NCI-H345 (cell line): ENCODE data around the gene SYNDIG1.

ENCODE experiments used
- DNase-seq: peaks from one replicate; lab custom pipeline; 2025; lab: John Stamatoyannopoulos, UW

The SYNDIG1 gene

GRCh38 chr20:24528583-24529368 is 59.3 kb downstream of the SYNDIG1 start:
- DNase-seq = no peak

- DNase-seq = no peak
Observed at GRCh38 chr20:24529369-24529719, 59.9 kb downstream of the SYNDIG1 start.

- DNase-seq = no peak
Observed at GRCh38 chr20:24530131-24530680, 60.8 kb downstream of the SYNDIG1 start.

DNA sequence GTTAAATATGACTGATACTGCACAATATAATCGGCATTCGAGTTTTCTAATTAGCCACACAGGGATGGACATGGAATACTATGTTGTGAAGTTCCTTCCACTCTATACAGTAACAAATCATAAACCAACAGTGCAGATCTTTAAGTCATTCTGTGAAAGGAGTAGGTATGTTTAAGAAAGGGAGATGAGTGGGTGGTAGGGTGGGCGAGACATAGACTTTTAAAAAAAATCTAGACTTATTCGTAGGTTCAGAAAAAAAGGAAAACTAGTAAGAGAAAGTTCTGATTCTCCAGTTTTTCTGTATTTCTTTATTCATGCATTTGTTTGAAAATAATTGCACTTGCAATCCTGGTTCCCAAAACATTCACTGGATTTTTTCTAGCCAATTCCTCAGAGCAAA is 61.8 kb downstream of the SYNDIG1 start:
- no peak for DNase-seq

DNA sequence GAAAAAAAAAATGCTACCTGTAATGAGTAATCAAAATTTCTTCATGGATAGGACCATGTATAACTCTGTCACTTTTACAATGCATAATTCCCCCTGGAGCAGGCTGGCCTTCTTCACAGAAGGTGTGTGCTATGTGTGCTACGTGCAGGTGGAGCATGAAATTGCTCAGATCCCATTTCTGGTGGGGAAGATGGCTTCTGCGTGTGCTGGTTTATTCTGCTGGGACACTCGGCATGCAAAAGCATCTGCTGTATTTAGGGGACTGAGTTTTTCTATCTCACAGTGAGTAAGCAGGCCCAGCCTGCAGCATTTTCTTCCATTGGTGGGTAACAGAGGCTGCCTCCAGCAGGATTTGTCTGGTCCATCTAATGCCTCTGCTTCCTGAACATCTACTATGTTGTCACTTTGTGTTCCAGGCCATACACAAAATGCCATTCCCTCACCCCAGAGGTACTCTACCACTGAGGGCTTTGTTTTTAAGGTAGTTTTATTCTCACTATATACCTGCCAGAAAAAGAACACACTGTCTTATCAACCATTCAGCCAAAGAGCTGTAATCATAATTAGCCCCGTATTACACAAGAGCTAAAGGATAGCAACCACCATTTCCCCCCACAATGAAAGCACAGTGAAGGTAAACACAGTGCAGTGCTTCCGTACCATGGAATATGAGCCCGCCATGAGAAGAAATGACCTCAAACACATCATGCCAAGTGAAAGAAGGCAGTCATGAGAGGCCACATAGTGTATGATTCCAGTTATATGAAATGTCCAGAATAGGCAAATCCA is 62.4 kb downstream of the SYNDIG1 start:
- no peak for DNase-seq

DNA sequence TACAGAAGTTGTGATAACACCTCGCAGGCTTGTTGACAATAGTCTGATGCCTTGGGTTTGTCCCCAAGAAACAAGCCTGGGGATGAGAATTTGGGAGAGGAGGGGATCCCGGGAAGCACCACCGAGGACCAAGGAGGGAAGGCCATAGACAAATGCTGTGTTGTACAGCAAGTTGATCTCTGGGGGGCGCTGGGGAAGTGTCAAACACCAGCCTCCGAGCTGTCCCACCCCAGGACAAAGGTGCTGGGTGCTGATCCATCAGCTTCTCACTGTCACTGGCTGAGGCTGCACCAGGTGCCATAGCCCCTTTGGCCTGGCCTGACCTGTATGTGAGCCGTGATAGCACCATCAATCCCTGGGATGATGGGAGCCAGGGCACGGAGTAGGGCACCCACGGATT is 64.0 kb downstream of the SYNDIG1 start:
- DNase-seq = no peak

DNA sequence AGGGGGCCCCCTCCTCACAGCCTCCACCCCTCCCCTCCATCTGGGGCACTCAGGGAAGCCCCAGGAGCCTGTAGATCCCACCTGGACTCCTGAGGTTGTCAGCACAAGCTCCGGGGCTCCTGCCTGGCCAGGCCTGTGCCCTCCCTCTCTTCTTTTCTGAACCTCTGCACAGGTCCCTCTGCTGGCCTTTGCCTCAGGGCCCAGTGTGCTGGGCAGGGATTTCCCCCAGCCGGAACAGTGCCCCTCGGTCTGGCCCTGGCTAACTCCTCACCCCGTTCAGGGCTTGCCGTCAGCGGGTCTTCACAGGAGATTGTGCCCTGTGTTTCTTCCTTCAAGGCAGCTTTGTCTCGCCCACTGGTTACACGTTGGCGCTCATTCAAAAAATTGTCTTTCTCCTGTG is 64.9 kb downstream of the SYNDIG1 start:
- no peak for DNase-seq

GRCh38 chr20:24535941-24536730 is 66.7 kb downstream of the SYNDIG1 start:
- DNase-seq = no peak

DNA sequence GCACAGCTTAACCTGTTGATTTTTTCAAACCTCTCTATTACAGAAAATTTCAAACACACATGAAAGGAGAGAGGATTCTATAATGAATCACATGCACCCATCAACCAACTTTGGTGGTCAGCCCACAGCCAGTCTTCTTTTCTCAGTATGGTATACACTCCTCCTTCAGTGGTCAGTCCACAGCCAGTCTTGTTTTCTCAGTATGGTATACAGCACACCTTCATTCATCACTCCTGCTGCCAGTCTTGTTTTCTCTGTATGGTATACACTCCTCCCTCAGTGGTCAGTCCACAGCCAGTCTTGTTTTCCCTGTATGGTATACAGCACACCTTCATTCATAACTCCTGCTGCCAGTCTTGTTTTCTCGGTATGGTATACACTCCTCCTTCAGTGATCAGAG is 67.8 kb downstream of the SYNDIG1 start:
- DNase-seq = no peak

DNA sequence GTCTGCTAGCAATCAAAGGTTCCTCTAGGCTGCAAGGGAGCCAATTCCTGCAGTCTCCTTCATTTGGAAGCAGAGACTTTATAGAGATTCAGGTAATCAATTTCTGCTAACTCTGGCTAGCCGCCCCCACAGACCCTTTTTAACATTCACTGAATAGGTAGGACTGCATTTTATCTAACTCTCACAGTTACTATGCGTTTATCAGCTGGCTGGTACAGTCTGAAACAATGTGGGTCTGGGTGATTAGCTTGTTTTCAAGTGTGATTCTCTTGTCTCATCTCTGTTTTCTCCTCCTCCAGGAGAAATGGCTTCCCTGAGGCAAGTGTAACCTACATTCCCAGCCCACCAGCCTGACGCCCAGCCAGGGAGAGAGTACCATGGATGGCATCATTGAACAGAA is 73.3 kb downstream of the SYNDIG1 start:
- DNase-seq = no peak

- DNase-seq = no peak
Observed at GRCh38 chr20:24543168-24543567, 73.7 kb downstream of the SYNDIG1 start.

GRCh38 chr20:24543741-24544140 is 74.3 kb downstream of the SYNDIG1 start:
- DNase-seq = no peak

DNA sequence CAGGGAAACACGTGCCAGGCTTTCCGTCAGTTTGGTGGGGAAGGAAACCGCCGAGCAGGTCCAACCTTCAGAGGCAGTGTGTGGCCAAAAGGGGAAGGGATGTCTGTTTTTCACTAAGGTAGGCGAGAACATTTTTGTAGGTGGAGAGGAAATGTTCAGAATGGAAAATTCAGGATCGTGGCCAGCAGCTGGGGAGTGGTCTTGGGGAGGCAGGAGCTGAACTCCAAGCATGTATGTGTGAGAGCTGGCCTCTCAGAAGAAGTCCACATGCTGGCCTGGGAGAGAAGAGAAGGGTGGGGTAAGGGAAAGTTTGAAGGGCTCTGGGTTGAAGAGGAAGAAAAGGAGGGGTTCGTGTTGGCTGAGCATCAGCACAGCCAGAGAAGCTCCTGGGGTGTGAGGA is 74.9 kb downstream of the SYNDIG1 start:
- no peak for DNase-seq

- DNase-seq = no peak
Observed at GRCh38 chr20:24545168-24545567, 75.7 kb downstream of the SYNDIG1 start.

GRCh38 chr20:24546232-24546892 is 76.9 kb downstream of the SYNDIG1 start:
- no peak for DNase-seq

DNA sequence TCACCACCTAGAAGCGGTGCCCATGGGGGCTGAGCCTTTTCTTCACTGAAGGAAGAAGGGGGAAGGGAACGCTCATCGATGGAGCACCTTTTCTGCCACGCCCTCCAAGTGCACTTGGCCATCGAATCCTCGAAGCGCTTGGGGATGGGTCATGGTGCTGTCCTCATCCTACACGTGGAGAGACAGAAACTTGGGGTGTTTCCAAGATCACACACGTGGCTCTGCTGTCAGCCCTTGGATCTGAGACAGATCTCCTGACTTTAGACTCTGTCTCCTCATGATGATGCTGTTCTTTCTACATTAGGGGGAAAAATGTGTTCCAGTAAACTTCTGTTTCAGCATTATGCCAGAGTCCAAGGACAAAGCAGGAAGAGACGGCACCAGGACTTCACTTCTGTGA is 78.5 kb downstream of the SYNDIG1 start:
- no peak for DNase-seq

DNA sequence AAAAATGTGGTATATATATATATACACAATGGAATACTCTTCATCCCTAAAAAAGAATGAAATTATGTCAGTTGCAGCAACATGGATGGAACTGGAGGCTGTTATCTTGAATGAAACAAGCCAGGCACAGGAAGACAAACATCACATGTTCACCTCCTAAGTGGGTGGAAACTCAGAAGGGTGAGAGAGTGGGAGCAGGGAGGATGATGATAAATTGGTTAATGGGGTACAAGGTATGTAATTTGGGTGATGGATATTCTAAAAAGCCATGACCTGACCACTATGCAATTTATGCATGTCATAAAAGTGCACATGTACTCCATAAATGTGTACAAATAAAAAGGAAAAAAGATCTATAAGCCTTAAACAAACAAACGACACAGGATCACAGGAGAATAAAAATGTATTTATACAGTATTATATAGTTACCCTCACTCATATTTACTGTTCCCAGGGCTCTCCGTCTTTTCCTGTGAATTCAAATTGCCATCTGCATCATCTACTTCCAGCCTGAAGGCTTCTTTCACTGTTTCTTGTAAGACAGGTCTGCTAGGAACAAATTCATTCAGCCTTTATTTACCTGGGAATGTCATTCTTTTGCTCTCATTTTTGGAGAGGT is 89.8 kb downstream of the SYNDIG1 start:
- DNase-seq = no peak

DNA sequence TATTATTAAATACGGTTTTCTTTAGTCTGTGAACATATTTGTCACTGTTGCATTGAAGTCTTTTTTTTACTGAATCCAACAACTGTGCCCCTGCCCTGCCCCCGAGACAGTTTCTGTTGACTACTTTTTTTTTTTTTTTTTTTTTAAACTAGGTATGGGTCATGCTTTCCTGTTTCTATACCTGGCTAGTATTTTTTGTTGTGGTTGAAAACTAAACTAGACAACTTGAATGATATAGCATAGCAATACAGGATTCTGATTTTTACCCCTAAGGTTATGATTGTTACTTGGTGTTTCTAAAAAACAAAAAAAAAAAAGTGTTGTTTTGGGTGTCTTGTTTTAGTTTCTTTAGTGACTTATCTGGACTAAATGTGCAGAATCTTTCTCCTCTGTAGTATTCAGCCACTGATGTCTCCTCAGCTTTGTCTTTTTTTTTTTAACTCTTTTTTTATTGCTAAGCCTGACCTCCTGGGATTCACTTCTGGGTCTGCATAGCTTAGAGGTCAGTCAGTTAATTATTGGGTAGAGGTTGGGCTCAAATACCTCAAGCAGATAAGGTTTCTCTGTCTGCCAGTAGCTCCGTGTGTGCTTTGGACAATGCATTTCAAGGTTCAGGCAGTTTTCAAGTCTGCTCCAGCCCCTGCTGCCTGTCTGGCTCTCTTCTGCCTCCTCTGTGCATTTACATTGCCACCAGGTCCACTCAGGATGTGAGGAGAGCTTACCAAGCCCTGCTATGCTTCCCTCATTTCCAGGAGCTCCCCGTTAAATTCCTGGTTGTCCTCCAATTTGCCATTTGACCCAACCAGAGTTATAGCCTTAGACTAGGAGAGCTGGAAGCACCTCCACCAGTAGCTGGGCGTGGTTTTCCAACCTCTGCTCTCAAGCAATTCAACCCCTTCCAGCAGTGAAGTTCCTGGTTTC is 91.4 kb downstream of the SYNDIG1 start:
- no peak for DNase-seq

GRCh38 chr20:24565835-24566351 is 96.5 kb downstream of the SYNDIG1 start:
- no peak for DNase-seq

GRCh38 chr20:24566656-24567055 is 97.2 kb downstream of the SYNDIG1 start:
- no peak for DNase-seq
